Activated T-cell treated with anti-CD3 and anti-CD28 coated beads for 48 hours (primary cell): ENCODE data around the gene KRTAP5-1.
"Not testable (repeated sequence)": the region's sequence is repeated elsewhere in the genome, so short reads cannot be mapped to it uniquely, and the experiment has no call there.

ENCODE experiments used
- DNase-seq: peaks from one replicate; pipeline ENCODE4 v3.0.0-alpha.2; 2020; ENCODE audit warnings: low read depth

KRTAP5-1 gene

DNA sequence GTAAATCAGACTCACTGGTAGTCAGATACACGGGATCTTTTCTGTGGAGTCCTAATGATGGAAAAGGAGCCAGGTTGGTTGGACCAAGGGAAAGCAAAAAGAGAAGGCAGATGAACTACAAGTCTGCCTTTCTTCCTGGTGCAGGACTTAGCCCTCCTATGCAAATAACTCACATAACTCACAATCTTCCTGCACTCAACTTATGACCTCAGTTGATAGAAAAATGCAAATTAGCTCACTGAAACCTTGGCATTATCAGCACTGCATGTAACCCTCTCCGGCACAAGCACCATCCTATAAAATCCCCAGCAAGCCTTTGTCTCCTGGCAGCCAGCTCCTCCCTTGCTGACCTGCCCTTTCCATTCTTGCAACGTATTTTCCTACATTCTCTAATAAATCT is 16.6 kb upstream of the KRTAP5-1 start:
- not testable (repeated sequence) for DNase-seq

DNA sequence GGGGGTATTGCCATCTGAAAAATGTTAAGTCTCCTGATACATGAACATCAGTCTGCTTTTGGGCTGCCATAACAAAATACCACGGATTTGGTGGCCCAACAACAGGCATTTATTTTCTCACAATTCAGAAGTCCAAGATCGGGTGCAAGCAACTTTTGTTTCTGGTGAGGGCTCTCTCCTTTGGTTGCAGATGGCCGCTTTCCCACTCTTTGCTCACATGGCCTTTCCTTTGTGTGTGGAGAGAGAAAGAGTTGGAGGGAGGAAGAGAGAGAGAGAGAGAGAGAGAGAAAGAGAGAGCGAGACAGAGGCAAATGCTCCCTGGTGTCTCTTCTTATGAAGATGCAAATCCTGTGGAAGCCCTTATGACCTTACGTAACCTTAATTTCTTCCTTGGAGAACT is 15.5 kb upstream of the KRTAP5-1 start:
- DNase-seq, result no peak

DNA sequence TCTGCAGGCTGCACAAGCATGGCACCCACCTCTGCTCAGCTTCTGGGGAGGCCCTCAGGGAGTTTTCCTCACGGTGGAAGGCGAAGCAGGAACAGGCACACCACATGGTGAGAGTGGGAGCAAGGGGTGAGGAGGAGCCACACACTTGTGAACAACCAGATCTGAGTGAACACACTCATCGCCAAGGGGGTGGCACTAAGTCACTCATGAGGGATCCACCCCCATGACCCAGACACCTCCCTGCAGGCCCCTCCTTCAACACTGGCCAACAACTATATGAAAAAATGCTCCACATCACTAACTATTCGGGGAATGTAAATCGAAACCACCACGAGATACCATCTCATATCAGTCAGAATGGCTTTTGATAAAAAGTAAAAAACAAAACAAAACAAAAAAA is 13.7 kb upstream of the KRTAP5-1 start:
- no peak for DNase-seq

DNA sequence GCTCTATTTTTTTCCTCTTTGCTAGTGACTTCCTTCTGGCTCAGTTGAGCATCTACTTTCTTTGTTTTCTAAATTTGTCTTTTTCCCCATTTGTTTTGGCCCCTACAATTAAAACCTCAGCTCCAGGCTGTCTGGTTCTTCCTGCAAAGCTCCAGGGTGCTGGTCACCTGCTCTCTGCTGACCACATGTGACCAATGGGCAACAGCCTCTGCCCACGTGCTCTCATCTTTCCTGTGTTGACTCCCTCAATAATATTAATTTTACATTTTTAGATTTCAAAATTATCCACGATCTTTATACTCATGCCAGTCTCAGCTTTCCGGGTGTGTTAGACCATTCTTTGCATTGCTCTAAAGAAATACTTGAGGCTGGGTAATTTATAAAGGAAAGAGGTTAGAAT is 13.3 kb upstream of the KRTAP5-1 start:
- not testable (repeated sequence) for DNase-seq

DNA sequence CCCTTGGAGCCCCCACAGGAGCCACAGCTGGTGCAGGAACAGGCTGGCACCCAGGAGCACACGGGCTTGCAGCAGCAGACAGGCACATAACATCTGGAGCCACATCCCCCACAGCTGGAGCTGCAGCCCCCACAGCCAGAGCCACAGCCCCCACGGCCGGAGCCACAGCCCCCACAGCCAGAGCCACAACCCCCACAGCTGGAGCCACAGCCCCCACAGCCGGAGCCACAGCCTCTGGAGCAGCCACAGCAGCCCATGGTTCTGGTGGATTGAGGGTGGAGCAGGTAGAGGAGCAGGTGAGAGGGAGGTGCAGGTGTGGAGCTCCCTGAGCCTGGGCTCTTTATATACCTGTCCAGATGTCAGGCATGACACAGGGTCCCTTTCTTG is 12.9 kb upstream of the KRTAP5-1 start, which contains the start of gene KRTAP5-2:
KRTAP5-2 (minus strand) TSS at position 301 of the 387 bp plus-strand sequence; CDS start at position 257, 44 bp downstream.
- DNase-seq, result no peak

DNA sequence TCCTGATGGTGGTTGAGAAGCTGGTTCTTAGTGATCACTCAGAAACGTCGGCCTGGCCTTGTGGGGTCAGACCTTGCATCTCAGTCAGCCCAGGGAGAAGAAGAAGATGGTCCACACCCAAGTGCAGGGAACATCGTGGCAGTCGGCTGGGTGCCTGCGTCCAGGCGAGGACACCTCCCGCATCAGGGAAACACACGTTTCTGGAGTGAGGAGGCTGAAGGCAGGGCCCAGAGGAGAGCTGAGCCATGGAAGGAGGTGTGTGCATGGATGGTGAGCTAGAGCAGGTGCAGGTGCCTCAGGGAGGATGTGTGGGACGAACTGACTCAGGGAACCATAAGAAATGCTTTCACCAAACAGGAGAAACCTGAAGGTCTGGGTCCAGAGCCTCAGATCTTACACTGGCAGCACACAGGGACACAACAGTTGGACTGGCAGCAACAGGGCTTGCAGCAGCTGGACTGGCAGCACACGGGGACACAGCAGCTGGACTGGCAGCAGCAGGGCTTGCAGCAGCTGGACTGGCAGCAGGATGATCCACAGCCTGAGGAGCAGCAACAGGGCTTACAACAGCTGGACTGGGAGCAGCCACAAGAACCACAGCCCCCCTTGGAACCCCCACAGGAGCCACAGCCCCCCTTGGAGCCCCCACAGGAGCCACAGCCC is 12.4 kb upstream of the KRTAP5-1 start:
- no peak for DNase-seq

DNA sequence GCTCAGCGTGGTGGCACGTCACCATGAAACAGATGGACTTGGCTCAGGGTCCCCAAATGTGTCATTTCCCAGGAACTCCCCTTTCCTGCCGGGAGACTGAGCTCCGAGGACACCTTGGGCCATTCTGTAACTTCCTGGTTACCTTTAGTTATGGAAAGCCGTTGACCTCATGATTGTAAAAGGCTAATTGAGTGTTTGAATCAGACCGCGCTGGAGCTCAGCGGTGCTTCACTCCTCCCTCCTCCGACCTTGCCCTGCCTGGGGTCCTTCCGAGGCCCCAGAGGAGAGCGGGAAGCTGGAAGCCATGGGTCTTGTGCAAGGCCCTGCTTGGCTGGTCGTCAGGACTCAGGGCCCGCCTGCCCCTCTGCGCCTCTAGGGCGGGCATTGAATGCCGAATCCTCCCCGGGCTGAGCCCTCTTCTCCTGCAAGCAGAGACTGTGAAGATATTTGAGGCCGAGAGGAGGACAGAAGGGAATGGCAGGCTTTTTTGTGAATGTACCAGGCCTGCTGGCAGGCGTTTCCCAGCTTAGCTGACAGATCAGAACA is 11.6 kb upstream of the KRTAP5-1 start:
- DNase-seq, result not testable (repeated sequence)

DNA sequence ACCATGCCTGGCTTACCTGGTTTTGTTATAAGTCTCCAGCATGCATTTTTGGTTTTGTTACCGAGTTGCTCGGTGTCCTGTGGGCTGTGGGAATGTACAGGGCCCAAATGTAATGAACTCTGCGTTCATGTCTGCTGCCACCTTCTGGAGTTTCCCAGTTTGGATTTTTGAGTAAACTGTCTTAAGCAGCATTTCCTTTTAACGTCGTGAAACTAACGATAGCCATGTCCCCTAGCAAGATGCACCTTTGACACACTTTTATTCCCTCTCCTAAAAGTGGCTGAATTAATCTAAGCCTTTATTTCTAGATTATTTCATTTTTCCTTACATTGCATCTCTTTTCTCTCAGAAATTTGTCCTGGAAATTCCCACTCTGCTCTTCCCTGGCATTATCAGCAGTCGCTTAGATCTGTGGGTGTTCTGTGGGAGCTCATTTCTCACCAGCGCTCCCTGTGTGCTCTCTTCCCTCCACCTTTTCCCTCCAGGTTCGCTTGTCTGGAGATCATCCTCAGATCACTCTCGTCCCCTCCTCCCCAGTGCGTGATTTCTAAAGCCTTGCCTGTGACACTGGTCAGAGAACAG is 11.0 kb upstream of the KRTAP5-1 start:
- not testable (repeated sequence) for DNase-seq

DNA sequence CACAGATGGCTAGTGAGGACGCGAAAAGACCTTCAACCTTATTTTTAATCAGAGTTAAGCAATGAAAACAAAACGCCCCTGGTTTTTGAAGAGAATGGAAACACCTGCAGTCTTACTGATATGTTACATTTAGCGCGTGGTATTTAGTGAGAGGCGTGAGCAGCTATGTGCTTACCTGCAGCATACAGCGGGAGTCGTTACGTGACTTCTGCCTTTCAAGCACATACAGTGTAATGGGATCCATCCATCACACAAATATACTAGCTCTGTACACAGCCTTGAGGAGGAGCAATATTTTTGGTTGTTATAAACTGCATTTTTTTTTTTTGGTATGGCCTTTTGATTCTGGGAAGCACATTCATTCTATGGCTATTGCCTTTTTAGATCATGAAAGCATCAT is 7.5 kb upstream of the KRTAP5-1 start:
- DNase-seq, result no peak

DNA sequence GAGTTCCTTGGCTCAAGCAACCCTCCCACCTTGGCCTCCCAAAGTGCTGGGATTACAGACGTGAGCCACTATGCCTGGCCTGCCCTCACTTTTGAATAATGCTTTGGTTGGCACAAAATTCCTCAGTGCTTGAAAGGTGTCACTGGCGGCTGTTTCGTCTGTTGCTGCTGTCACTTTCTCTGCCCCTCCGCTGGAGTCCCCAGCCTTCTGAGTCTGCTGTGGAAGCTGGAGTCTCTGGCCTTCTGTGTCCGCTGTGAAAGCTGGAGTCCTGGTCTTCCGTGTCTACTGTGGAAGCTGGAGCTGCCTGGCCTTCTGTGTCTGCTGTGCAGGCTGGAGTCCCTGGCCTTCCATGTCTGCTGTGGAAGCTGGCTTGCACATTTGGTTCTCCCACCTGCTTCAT is 4.9 kb upstream of the KRTAP5-1 start:
- DNase-seq, result no peak

DNA sequence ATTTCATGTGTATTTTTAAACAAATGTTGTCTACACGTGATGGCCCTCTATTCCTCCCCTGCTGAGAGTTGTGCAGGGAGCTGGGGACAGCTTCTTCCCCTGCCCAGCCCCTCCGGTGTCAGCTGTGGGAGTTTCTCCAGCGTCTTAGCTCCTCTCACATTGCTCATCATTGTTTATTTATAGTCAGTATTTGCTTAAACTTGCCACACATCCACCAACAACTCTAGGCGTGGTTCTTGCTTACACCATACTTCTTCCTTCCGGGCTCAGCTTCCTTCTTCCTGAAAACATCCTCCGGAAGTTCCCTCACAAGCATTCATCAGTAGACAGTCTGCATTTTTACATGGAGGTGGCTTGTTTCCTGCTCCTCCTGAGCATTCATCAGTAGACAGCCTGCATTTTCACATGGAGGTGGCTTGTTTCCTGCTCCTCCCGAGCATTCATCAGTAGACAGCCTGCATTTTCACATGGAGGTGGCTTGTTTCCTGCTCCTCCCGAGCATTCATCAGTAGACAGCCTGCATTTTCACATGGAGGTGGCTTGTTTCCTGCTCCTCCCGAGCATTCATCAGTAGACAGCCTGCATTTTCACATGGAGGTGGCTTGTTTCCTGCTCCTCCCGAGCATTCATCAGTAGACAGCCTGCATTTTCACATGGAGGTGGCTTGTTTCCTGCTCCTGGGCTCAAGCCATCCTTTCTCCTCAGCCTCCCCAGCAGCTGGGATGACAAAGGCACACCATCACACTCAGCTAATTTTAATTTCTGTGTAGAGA is 4.3 kb upstream of the KRTAP5-1 start:
- DNase-seq, result not testable (repeated sequence)

DNA sequence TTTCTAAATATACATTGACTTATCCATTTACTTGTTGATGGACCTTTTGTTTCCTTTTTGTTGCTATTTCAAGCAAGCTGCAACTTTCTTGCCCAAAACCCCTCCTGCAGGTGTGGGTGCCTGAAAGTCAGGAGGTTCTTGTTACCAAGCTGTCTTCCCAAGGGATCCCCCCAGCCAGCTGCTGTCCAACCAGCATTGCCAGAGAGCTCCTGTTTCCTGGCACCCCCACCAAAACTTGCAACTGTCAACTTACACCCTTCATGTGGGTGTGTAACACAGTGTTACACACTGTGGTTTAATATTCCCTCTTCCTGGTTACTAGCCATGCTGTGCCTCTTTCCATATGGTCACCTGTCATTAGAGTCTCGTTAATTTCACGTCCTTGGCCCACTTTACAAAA is 1.6 kb upstream of the KRTAP5-1 start:
- DNase-seq, result no peak

DNA sequence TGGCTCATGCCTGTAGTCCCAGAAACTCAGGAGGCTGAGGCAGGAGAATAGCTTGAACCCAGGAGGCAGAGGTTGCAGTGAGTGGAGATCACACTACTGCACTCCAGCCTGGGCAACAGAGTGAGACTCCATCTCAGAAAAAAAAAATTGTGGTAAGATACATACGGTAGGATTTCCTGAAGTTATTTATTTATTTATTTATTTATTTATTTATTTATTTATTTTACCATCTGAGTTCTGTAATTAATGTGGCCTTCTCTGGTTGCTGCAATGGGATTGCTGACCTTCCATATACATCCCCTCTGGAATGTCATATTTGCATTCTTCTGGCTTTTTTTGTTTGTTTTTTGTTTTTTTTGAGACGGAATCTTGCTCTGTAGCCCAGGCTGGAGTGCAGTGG is 2.2 kb downstream of the KRTAP5-1 start:
- DNase-seq, result not testable (repeated sequence)

DNA sequence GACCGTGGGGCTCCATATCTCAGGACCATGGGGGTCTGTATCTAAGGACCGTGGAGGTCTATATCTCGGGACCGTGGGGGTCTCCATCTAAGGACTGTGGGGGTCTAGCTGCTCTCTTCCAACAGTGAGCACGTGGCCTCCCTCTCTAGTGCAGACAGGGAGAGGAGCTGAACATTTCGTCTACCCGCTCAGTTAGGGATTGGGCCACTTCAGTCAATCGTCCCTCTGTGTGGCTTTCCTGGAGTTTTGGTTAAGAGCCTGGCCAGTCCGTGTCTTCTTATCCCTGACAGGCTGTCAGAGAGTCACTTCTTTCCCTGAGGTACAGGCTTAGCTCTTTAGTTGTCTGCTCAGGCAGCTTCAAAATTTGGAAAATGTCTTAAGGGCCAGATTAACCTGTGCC is 3.1 kb downstream of the KRTAP5-1 start:
- DNase-seq, result no peak

DNA sequence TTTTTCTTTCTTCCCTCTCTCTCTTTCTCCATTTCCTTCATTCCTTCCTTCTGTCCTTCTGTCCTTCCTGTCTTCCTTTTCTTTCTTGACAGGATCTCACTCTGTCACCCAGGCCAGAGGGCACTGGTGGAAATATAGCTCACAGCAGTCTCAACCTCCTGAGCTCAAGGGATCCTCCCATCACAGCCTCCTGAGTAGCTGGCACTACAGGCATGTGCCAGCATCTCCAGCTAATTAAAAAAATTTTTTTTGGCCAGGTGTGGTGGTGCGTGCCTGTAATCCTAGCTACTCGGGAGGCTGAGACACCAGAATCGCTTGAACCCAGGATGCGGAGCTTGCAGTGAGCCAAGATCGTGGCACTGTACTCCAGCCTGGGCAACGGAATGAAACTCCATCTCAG is 8.3 kb downstream of the KRTAP5-1 start:
- DNase-seq, result no peak

DNA sequence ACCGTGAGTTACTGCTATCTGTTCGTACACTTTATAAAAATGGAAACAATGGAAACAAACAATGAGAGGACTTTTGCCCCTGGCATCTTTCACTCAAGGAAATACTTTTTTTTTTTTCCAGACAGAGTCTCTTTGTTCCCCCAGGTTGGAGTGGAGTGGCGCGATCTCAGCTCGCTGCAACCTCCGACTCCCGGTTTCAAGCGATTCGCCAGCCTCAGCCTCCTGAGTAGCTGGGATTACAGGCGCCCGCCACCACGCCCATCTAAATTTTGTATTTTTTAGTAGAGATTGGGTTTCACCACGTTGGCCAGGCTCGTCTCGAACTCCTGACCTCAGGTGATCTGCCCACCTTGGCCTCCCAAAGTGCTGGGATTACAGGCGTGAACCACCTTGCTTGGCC is 9.3 kb downstream of the KRTAP5-1 start:
- DNase-seq, result not testable (repeated sequence)

DNA sequence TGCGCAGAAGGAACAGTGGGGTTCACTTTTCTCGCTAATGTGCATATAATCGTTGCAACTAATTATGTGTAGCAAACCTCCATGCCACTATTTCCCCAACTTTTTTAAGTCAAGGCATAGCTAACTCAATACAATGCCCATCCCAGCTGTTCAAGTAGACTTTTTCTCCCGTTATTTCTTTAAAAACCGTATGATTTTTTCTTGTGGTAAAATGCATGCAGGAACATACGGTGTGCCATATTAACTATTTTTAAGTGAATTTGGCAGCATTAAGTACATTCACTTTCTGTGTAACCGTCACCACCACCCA is 10.2 kb downstream of the KRTAP5-1 start:
- no peak for DNase-seq

DNA sequence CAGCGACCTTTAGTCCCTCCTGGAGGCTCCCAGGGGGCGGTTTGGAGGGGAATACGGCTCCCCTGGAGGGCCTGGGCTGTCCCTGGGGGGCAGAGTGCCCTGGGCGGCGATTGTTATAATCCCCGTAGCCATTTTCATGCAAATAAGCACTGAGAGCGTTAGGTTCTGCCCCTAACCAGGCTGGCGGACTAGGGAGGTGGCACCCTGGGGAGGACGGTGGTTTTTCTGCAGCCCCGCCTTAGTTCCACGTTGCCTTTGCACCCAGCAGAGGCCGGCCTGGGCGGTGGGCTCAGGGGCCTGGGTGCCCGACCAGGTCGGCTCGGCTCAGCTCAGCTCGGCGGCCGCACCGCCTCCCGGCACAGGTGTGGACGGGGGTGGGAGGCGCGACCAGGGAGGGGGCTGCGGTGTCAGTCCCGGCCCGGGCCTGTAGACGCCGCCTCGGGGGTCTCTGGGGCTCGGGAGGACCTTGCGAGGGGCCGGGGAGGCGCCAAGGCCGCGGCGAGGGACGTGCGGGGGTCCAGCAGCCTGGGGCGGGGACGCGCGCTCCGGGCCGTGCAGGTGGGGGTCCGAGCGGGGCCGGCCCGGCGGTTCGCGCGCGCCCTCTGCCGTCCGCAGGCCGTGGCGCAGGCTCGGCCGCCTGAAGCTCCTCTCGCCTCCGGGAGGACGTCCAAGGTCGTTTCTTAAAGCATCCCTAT is 10.7 kb downstream of the KRTAP5-1 start:
- DNase-seq, result peak; percentile 58

DNA sequence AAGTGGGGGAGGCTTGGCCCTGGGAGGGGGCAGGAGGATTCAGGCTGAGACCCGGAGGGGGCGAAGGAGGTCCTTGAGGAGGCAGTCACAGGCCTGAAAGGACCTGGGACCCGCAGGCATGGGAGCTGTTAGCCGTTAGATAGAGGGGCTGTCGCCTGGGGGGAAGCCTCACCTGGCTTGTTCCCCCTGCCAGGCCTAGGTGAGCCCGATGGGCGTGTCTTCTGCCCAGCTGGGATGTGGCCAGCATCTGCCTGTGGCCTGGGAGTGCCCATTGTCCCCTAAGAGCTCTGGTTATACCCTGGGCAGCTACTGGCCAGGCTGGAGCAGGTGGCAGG is 11.2 kb downstream of the KRTAP5-1 start:
- no peak for DNase-seq

DNA sequence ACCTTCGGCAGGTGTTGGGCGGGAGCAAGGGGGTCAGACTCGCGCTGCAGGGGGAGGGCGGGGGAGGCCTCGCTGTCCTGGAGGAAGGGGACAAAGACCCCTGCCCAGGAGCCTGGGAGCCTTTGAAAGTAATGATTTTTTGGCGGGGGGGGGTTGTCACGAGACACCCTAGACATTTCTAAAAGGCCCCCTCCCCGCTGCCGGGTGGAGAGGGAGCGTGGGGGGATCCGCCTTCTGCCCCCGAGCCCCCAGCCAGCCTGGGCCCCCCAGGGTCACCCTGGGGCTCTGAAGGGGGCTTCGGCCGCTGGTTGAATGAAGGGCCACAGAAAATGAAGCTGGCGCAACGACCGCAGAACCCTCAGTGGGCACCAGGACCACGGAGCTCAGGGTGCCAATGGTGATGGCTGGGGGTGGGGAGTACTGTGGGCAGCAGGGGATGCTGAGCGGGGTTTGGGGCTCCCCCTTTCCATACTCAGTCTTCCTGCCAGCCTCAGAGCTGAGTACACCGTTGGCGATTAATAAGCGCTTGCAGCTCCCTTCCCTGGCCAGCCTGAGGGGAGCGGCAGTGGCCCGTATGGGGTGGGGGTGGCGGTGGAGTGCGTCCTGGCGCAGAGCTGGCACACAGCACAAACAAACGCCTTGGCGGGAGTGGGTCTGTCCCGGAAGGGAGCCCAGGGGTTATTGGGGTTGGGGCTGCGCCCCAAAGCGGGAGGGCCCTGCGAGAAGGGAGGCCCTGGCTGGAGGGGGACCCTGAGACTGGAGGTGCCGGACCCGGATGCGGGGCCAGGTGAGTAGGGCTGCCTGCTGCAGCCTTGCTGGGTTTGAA is 11.8 kb downstream of the KRTAP5-1 start:
- DNase-seq, result no peak

DNA sequence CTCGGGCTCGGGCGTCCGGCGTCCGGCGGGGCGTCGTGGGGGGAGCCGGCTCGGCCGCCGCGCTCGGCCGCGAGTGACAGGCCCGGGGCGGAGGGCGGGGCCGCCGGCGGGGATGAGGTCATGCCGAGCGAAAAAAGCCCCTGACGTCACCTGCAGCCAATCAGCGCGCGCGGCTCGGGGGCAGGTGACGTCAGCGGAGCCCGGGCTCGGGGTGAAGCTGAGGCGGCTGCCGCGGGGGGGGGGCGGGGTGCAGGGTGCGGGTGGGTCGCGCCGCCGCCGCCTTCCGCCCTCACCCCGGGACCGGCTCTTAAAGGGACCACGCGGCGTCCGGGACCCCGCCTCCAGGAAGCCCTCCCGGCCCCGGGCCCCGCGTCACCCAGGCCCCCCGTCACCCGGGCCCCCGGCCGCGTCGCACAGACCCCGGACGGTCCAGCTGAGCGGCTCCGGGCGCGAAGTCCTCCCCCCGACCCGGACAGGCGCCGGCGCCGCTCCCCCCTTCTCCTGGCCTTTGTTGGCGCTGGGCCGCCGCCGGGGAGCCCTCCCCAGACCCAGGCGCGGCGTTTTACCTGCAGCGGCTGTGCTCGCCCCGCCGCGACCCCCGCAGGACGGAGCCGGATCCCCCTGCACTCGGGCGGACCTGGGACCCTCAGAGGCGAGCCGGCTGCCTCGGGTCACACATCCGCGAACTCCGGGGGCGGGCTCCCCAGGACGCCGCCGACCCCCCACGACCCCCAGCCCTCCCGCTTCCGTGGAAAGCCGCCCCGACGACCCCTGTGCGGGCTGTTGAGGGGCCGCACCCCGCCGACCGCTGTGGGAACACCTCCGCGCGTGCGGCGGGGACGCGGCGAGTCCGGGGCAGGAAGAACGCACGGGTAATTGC is 12.6 kb downstream of the KRTAP5-1 start, which contains the start of gene DUSP8:
DUSP8 (minus strand) TSS at position 75 of the 880 bp plus-strand sequence. CDS start 6,445 bp downstream, outside the sequence.
- DNase-seq, result peak; percentile 87
